SK-N-MC (cell line): ENCODE results near the gene DPYSL4.

ENCODE experiments used
- EZH2 ChIP-seq: fragments of 200-600 bp; sonication (generic); IDR thresholded peaks from one replicate; pipeline ENCODE4 v1.6.1; 2017; ENCODE audit warnings: antibody characterized with exemption
- FOXP2 ChIP-seq: optimal IDR thresholded peaks from 2 replicates; pipeline ENCODE3; 2011; ENCODE audit warnings: mild to moderate bottlenecking, moderate library complexity; ENCODE audit not compliant: insufficient read depth; ENCODE audit errors: extremely low read length, control extremely low read depth
- POLR2AphosphoS5 ChIP-seq: IDR thresholded peaks from 2 replicates; pipeline ENCODE4 v1.6.1; 2012; ENCODE audit warnings: mild to moderate bottlenecking, low read depth, low read length, borderline replicate concordance

- no peak for TF ChIP-seq POLR2AphosphoS5
- TF ChIP-seq EZH2: no peak
- no peak for TF ChIP-seq FOXP2
Observed at GRCh38 chr10:132219486-132219885, 32.7 kb downstream of the DPYSL4 start.
